Calu3 (cell line): ENCODE data around the gene CHST15. TPM values are rescaled to one million over a fixed set of nuclear protein-coding genes. Genes with fewer than 3 reads are reported as not detected.

Experiments
- BruUV-seq: library from RNA; stranded (reverse); fragments of 400-500 nt; replicated peaks from 2 replicates; lab custom pipeline; 2021; lab: Mats Ljungman, UMichigan
- CTCF ChIA-PET: fragments of 300-600 bp; sonication (Branson Sonifier 250); formaldehyde crosslinking; loops from one replicate; lab custom pipeline; 2022; ENCODE audit warnings: antibody characterized with exemption; lab: Charles Lee
- DNase-seq: peaks from one replicate; pipeline ENCODE4 v3.0.0; 2022
- H3K27ac Mint-ChIP-seq: one replicate; pipeline ENCODE4 v1.8.0; 2022; ENCODE audit warnings: mixed read lengths; ENCODE audit not compliant: unreplicated experiment
- H3K27me3 Mint-ChIP-seq: one replicate; pipeline ENCODE4 v1.8.0; 2022; ENCODE audit warnings: mixed read lengths; ENCODE audit not compliant: unreplicated experiment
- H3K36me3 Mint-ChIP-seq: one replicate; pipeline ENCODE4 v1.8.0; 2022; ENCODE audit warnings: mild to moderate bottlenecking, moderate library complexity, mixed read lengths; ENCODE audit not compliant: insufficient read depth, unreplicated experiment
- H3K4me1 Mint-ChIP-seq: one replicate; pipeline ENCODE4 v1.8.0; 2022; ENCODE audit warnings: mild to moderate bottlenecking, low read depth, mixed read lengths; ENCODE audit not compliant: unreplicated experiment
- H3K4me3 Mint-ChIP-seq: one replicate; pipeline ENCODE4 v1.8.0; 2022; ENCODE audit warnings: mild to moderate bottlenecking, low read depth, moderate library complexity, mixed read lengths; ENCODE audit not compliant: unreplicated experiment
- H3K9me3 Mint-ChIP-seq: one replicate; pipeline ENCODE4 v1.8.0; 2022; ENCODE audit warnings: low read depth, mixed read lengths; ENCODE audit not compliant: unreplicated experiment
- intact Hi-C: fragments of 100-400 bp; cut with micrococcal nuclease; formaldehyde crosslinking; loops from one replicate; pipeline ENCODE4 v1.10.0; 2022; ENCODE audit not compliant: unreplicated experiment
- total RNA-seq: library from RNA; stranded (reverse); gene quantifications from 2 replicates; pipeline ENCODE4 v1.2.3, GENCODE V29; 2022
- TF ChIP-seq, protein P1 (sequence below): fragments of 200-600 bp; IDR thresholded peaks from one replicate; pipeline ENCODE4 v1.8.0; 2022; ENCODE audit warnings: antibody characterized with exemption; ENCODE audit not compliant: unreplicated experiment

Gene CHST15
- total RNA-seq, 1 experiment from 2014 or later: 19.3 TPM

GRCh38 chr10:123995082-123995460 is 98.3 kb downstream of the CHST15 start:
- peak overlapping the region; percentile 84 for H3K27ac Mint-ChIP-seq
- TSS peak; percentile 69 for BruUV-seq
- peak overlapping the region; percentile 69 for H3K4me3 Mint-ChIP-seq
- intact Hi-C loops: loop anchor here (2.0 to 10.0 kb wide), 3 partner anchors 97 to 394 kb away; partner anchors contain the start of gene CHST15
- no peaks in the 10 kb centered on the region for H3K9me3 Mint-ChIP-seq
- CTCF ChIA-PET: interaction anchor here (0.6 to 3.0 kb wide), 13 partner anchors 15 to 408 kb away, joined by 3 to 33 read pairs (median 3); partner anchors contain the start of gene CHST15
- peak; percentile 24 for DNase-seq
- TF ChIP-seq, protein P1, sequence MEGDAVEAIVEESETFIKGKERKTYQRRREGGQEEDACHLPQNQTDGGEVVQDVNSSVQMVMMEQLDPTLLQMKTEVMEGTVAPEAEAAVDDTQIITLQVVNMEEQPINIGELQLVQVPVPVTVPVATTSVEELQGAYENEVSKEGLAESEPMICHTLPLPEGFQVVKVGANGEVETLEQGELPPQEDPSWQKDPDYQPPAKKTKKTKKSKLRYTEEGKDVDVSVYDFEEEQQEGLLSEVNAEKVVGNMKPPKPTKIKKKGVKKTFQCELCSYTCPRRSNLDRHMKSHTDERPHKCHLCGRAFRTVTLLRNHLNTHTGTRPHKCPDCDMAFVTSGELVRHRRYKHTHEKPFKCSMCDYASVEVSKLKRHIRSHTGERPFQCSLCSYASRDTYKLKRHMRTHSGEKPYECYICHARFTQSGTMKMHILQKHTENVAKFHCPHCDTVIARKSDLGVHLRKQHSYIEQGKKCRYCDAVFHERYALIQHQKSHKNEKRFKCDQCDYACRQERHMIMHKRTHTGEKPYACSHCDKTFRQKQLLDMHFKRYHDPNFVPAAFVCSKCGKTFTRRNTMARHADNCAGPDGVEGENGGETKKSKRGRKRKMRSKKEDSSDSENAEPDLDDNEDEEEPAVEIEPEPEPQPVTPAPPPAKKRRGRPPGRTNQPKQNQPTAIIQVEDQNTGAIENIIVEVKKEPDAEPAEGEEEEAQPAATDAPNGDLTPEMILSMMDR: no peak
- peaks cover 17% of the 10 kb centered on the region for H3K36me3 Mint-ChIP-seq
- H3K4me1 Mint-ChIP-seq: peaks cover 41% of the 10 kb centered on the region
- H3K27me3 Mint-ChIP-seq: no peaks in the 10 kb centered on the region

- CTCF ChIA-PET: interaction anchor here (0.6 to 1.5 kb wide), 12 partner anchors 14 to 409 kb away, joined by 3 to 33 read pairs (median 3); partner anchors contain the start of gene CHST15
- peak overlapping the region; percentile 69 for H3K4me3 Mint-ChIP-seq
- peak overlapping the region; percentile 84 for H3K27ac Mint-ChIP-seq
- H3K36me3 Mint-ChIP-seq: peaks cover 17% of the 10 kb centered on the region
- intact Hi-C loops: loop anchor here (2.0 to 10.0 kb wide), 3 partner anchors 98 to 394 kb away; partner anchors contain the start of gene CHST15
- DNase-seq: peak; percentile 92
- H3K27me3 Mint-ChIP-seq: no peaks in the 10 kb centered on the region
- no peaks in the 10 kb centered on the region for H3K9me3 Mint-ChIP-seq
- TF ChIP-seq, protein P1: peak; percentile 92
- H3K4me1 Mint-ChIP-seq: peaks cover 38% of the 10 kb centered on the region
- BruUV-seq: no TSS peak
Measured at GRCh38 chr10:123994417-123995081, 98.8 kb downstream of the CHST15 start.

DNA sequence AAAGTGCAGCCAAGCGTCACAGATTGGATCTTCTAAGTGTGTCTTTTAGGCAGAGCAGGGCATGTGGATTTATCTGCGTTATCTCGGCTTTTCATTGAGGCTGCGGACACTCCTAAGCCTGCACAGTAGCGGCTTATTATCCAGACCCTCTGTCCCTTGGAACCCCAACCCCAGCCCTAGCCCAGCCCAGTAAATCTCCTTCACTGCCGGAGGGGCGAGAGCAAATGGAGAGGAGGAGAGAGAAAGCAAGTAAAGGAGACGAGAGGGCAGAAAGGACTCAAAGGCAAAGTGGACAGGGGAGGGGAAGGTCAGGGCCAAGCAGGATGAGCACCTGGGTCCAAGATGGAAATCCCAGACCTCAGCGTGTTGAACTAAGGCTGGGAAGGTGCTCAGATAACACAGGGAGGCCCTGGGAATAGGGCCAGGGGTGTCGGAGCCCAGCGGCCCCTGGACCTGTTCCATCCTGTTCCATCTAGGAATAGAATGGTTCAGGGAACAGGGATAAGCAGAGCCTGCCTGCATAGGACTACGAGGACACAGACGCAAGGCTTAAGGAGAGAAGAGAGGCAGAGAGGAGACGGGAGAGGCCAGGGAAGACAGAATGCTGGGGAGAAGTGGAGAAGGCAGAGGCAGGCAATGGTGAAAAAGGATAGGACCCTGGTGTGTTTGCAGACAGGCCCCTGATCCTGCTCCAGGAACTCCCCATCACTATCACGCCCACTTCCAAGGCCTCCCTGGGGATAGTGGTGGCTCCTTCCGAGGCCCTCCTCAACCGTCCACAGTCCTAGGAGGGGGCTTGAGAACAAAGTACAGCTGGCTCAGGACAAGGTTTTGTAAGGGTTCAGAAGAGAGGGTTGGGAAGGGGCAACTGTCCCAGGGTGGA is 99.6 kb downstream of the CHST15 start:
- CTCF ChIA-PET: interaction anchor here (1.2 to 1.5 kb wide), 5 partner anchors 13 to 410 kb away, joined by 3 to 33 read pairs (median 3); partner anchors contain the start of gene CHST15
- H3K9me3 Mint-ChIP-seq: no peaks in the 10 kb centered on the region
- H3K27me3 Mint-ChIP-seq: no peaks in the 10 kb centered on the region
- TF ChIP-seq, protein P1: no peak
- intact Hi-C loops: loop anchor here (2.0 to 10.0 kb wide), 2 partner anchors 261 to 395 kb away; no protein-coding TSS in a partner anchor
- peak overlapping the region; percentile 88 for H3K27ac Mint-ChIP-seq
- H3K36me3 Mint-ChIP-seq: peaks cover 16% of the 10 kb centered on the region
- no peak for DNase-seq
- peaks cover 30% of the 10 kb centered on the region for H3K4me1 Mint-ChIP-seq
- BruUV-seq: no TSS peak
- H3K4me3 Mint-ChIP-seq: peak overlapping the region; percentile 69
